Stimulated activated naive CD8-positive, alpha-beta T cell treated with anti-CD3 and anti-CD28 coated beads, Interleukin-15, amount 100 ng/mL, for 72 hours (primary cell): ENCODE data around the gene NUDT4B.
"Not testable (repeated sequence)": the region's sequence is repeated elsewhere in the genome, so short reads cannot be mapped to it uniquely, and the experiment has no call there.

Experiments
- ATAC-seq: fragments of 150-1000 bp; cut with Tn5 transposase; 2 replicates; pipeline ENCODE4 v1.10.0; 2021; ENCODE audit warnings: mild to moderate bottlenecking, moderate library complexity
- DNase-seq, 2 donors: peaks; one replicate each; pipeline ENCODE4 v3.0.0; 2021 to 2022
- H3K27ac Mint-ChIP-seq, 2 donors: one replicate each; pipeline ENCODE4 v1.8.0; 2022; ENCODE audit warnings: mild to moderate bottlenecking in 2 of 2, mixed read lengths in 2 of 2, moderate library complexity in 2 of 2
- H3K27me3 Mint-ChIP-seq: one replicate; pipeline ENCODE4 v1.8.0; 2022; ENCODE audit warnings: mixed read lengths
- H3K4me1 Mint-ChIP-seq: one replicate; pipeline ENCODE4 v1.8.0; 2022; ENCODE audit warnings: mild to moderate bottlenecking, mixed read lengths
- H3K4me3 Mint-ChIP-seq, 2 donors: one replicate each; pipeline ENCODE4 v1.8.0; 2022; ENCODE audit warnings: mild to moderate bottlenecking in 2 of 2, mixed read lengths in 2 of 2, moderate library complexity in 1 of 2
- H3K9me3 Mint-ChIP-seq, 2 donors: one replicate each; pipeline ENCODE4 v1.8.0; 2022; ENCODE audit warnings: mixed read lengths in 2 of 2

NUDT4B gene

DNA sequence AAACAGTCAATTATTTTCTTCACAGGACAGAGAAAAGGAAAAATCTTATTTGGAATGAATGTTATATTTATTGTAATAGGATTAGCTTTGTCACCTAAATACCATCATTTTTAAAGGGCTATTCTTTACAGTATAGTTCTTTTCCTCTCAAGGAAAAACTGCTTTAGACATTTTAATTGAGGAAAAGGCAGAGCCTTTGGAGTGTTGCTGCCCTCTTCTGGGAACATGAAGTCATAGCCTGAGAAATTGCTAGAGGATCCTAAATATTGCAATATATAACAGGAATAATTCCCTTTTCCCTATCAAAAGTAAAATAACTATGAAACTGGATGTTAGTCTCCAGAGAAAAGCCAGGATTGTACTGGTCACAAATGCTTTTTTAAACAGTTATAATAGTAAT lies 12.8 kb downstream of the NUDT4B start:
- H3K4me1 Mint-ChIP-seq, ATAC-seq, H3K4me3 Mint-ChIP-seq, H3K9me3 Mint-ChIP-seq, H3K27ac Mint-ChIP-seq, DNase-seq, H3K27me3 Mint-ChIP-seq: not testable (repeated sequence)

DNA sequence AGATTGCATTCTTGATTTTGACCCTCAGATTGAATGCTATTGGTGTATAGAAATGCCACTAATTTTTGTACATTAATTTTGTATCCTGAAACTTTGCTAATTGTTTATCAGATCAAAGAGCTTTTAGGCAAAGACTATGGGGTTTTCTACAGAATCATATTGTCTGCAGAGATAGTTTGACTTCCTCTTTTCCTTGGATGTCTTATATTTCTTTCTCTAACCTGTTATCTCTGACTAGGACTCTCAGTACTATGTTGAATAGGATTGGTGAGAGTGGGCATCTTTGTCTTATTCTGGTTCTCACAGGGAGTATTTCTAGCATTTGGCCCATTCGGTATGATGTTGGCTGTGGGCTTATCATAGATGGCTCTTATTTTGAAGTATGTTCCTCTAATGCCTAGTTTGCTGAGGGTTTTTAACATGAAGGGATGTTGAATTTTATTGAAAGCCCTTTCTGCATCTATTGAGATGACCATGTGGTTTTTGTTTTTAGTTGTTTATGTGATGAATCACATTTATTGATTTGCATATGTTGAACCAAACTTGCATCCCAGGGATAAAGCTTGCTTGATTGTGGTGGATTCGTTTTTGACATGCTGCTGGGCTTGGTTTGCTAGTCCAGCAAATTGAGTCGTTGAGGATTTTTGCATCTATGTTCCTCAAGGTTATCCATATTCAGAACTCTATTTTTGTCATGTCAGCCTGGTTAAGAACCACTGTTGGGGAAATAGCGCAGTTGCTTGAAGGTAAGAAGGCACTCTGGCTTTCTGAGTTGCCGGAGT lies 16.9 kb downstream of the NUDT4B start:
- H3K4me1 Mint-ChIP-seq, H3K4me3 Mint-ChIP-seq, H3K27ac Mint-ChIP-seq, DNase-seq, H3K9me3 Mint-ChIP-seq, H3K27me3 Mint-ChIP-seq, ATAC-seq: not testable (repeated sequence)

DNA sequence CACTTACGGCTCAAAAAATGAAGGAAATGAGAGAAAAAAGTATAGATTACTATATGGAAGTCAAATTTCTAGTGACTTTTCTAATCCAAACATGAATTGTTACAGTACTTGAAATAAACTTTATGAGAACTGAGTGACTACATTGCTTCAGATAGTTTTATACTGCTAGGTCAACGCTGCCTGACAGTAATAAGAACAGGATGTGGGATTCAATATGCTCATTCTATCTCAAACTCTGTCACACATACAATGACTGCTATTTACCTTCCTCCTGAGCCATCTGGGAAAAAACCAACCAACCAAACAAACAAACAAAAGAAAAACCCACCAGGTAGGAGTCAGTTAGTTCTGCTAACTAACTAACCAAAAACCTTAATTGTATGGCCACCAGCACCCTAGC lies 20.0 kb downstream of the NUDT4B start:
- peak; percentile 49 for ATAC-seq
- not testable (repeated sequence) for H3K27ac Mint-ChIP-seq, DNase-seq, H3K27me3 Mint-ChIP-seq, H3K4me1 Mint-ChIP-seq, H3K4me3 Mint-ChIP-seq, H3K9me3 Mint-ChIP-seq

DNA sequence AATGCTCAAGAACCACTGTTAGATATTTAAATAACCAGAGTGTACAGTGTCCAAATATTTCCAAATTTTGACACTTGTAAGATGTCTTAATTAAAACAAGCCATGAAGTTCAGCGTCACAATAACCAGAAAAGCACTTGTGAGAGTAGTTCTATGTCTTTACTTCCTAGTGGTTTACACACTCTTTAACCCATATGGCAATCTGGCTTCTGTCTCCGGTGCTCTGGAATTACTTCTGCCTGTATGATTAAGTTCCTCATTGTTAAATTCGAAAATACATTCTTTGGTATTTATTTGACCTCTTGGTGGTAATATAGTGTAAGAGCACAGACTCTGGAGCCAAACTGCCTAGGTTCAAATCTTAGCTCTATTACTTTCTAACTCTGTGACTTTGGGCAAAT lies 20.9 kb downstream of the NUDT4B start:
- H3K9me3 Mint-ChIP-seq, H3K27ac Mint-ChIP-seq, H3K27me3 Mint-ChIP-seq, H3K4me1 Mint-ChIP-seq, ATAC-seq, DNase-seq, H3K4me3 Mint-ChIP-seq: not testable (repeated sequence)

DNA sequence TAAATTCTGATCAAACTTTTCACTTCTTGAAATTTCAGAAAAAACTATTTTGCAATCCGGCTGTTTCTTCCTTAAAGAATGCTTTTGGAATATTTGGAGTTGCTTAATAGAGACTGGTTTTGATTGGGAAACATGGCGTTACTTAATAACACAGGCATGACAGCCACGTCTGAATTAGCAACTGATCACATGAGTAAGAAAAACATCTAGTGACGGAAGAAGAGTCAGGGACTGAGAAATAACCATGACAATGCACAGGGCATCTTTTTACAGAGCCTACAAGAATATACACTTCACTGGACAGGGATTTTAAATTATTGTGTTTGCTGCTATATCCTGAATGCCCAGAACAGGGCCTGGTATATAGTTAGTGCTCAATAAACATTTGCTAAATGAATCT lies 25.1 kb downstream of the NUDT4B start:
- H3K4me3 Mint-ChIP-seq, H3K27me3 Mint-ChIP-seq, DNase-seq, H3K4me1 Mint-ChIP-seq, ATAC-seq, H3K27ac Mint-ChIP-seq, H3K9me3 Mint-ChIP-seq: not testable (repeated sequence)

DNA sequence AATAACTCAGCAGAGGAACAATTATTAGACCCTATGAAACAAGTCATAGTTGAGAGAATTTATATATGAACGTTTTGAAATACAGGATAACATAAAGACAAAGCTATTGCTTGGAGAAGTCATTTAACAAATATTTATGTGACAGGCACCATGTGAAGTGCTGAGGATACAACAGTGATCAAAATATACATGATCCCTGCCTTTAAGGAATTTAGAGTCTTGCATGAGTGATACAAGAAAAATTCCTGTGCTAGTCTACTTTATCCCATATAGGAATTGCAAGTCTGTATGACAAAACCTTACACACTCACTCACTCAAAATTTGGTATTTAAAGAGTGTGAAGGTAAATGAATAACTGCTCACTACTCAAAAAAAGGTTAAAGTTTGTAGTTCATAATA lies 25.5 kb downstream of the NUDT4B start:
- not testable (repeated sequence) for DNase-seq, H3K4me3 Mint-ChIP-seq, H3K9me3 Mint-ChIP-seq, ATAC-seq, H3K27me3 Mint-ChIP-seq, H3K4me1 Mint-ChIP-seq, H3K27ac Mint-ChIP-seq

DNA sequence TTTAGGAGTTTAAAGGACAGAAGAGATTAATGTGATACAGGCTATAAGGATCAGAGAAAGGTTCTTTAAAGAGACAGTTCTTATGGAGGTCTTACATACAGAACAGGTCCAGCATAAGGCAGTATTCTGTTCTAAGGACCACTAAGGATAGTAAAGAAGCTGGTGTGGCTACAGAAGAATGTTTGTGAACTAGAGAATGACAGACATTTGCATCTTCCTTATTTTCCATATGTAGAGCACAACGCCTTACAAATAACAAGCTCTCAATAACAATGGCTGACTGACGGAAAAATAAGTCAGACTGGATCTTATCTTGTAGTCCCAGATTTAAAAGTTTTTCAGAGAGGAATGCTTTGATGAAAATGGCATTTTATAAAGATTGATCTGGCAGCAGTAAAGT lies 26.7 kb downstream of the NUDT4B start:
- H3K27me3 Mint-ChIP-seq, H3K4me1 Mint-ChIP-seq, H3K4me3 Mint-ChIP-seq, DNase-seq, H3K27ac Mint-ChIP-seq, ATAC-seq, H3K9me3 Mint-ChIP-seq: not testable (repeated sequence)

DNA sequence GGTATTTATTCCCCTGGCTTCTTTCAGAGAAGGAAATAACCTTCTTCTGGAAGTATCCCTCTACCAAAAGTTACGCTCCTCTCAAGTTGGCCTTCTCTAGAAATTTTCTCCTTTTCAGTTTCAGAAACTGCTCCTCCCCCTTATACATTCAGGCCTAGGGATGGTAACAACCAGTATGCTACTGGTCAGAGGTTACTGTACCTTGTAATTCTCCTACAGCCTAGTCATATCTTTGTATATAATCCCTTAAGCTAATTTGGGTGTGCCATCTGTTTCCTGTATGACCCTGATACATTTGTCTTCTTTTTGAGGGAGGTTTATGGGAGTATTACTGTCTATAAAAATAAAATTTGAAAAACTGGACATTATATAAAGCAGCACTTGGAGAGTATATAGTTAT lies 29.1 kb downstream of the NUDT4B start:
- not testable (repeated sequence) for DNase-seq, H3K9me3 Mint-ChIP-seq, H3K27me3 Mint-ChIP-seq, H3K4me1 Mint-ChIP-seq, H3K27ac Mint-ChIP-seq, H3K4me3 Mint-ChIP-seq, ATAC-seq

DNA sequence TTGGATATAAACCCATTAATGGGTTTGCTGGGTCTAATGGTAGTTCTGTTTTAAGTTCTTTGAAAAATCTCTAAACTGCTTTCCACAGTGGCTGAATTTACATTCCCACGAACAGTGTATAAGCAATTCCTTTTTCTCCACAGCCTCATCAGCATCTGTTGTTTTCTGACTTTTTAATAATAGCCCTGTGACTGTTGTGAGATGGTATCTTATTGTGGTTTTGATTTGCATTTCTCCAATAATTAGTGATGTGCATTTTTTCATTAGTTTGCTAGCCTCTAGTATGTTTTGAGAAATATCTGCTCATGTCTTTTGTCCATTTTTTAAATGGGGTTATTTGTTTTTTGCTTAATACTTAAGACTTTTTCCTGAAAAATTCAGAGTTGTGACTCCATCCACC lies 31.8 kb downstream of the NUDT4B start:
- H3K27ac Mint-ChIP-seq, H3K4me3 Mint-ChIP-seq, DNase-seq, ATAC-seq, H3K27me3 Mint-ChIP-seq, H3K4me1 Mint-ChIP-seq, H3K9me3 Mint-ChIP-seq: not testable (repeated sequence)

DNA sequence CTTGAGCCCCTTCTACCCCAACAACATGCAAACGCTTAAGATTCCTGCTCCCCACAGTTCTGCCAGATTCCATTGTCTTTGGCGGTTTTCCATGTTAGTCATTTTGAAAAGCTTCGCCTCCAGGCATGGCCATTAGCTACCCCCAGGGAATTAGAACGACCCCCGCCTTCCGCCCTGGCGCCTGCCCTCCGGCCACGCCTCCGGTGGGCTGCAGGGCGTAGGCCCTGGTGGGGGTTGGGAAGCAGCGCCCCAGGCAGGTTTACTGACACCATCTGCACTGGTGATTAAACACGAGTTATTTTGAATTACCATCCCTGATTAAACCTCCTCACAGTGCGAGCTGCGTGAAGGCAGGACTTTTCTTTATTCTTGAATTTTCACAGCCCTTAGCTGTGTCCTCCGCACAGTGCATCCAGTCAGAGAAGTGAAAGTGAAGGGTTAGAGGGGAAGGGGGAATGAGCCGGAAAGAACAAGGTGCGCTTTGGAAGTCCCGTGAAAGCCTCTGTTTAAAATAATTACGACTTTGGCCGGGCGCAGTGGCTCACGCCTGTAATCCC lies 43.0 kb downstream of the NUDT4B start:
- H3K4me3 Mint-ChIP-seq, H3K9me3 Mint-ChIP-seq, ATAC-seq, H3K4me1 Mint-ChIP-seq, DNase-seq, H3K27me3 Mint-ChIP-seq, H3K27ac Mint-ChIP-seq: not testable (repeated sequence)

DNA sequence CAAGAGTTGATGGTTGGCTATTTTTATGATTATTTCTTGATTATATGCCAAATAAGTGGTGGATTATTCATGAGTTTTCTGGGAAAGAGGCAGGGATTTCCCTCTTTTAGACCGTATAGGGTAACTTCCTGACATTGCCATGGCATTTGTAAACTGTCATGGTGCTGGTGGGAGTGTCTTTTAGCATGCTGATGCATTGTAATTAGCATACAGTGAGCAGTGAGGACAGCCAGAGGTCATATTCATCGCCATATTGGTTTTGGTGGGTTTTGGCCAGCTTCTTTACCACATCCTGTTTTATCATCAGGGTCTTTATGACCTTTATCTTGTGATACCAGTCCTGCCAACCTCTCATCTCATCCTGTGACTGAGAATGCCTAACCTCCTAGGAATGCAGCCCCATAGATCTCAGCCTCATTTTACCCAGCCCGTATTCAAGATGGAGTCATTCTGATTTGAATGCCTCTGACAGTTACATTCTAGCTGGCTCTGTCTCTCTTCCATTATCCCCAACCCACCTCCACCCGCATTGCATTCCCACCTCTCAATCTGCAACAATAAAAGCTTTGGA lies 45.3 kb downstream of the NUDT4B start:
- not testable (repeated sequence) for H3K4me3 Mint-ChIP-seq, H3K9me3 Mint-ChIP-seq, DNase-seq, H3K27ac Mint-ChIP-seq, H3K4me1 Mint-ChIP-seq, H3K27me3 Mint-ChIP-seq
- ATAC-seq = peak; percentile 72
